Endothelial cell of umbilical vein (primary cell): ENCODE measurements around the gene ATP5PD. TPM values are rescaled to one million over a fixed set of nuclear protein-coding genes. Genes with fewer than 3 reads are reported as not detected.

ENCODE experiments used
- BruUV-seq: library from RNA; stranded (reverse); fragments of 400-500 nt; replicated peaks from 2 replicates; lab custom pipeline; 2021; lab: Mats Ljungman, UMichigan
- CTCF ChIA-PET: fragments of 300-600, 350-600 bp; sonication (Branson Sonifier 250); formaldehyde crosslinking; loops from one replicate; lab custom pipeline; 2021; ENCODE audit warnings: antibody characterized with exemption, inconsistent platforms; lab: Charles Lee
- POLR2A ChIA-PET: fragments of 300-600, 350-600 bp; sonication (Branson Sonifier 250); formaldehyde crosslinking; loops from one replicate; lab custom pipeline; 2021; ENCODE audit warnings: antibody characterized with exemption, inconsistent platforms; lab: Charles Lee
- DNase-seq: peaks from one replicate; pipeline ENCODE4 v3.0.0-alpha.2; 2011; ENCODE audit warnings: low read depth, low spot score
- FAIRE-seq: peaks from 2 replicates; lab custom pipeline; 2011; peaks lifted over from hg19 to GRCh38; lab: Jason Lieb, UNC
- H2AFZ ChIP-seq: 2 replicates; pipeline ENCODE4 v1.6.0; 2012; ENCODE audit warnings: low read depth, low read length, control low read depth, inconsistent platforms
- H3K27ac ChIP-seq: 2 replicates; pipeline ENCODE4 v1.5.1; 2011; ENCODE audit warnings: low read depth, mild to moderate bottlenecking, control low read depth, low read length, moderate library complexity; ENCODE audit not compliant: insufficient read depth
- H3K27me3 ChIP-seq, 2 experiments: 2 replicates each; pipeline versions ENCODE4 v1.6.0 to v1.6.1; 2011; ENCODE audit warnings: low read length in 2 of 2, mixed read lengths in 1 of 2; ENCODE audit not compliant: control insufficient read depth in 2 of 2, insufficient read depth in 2 of 2
- H3K36me3 ChIP-seq, 2 experiments: 2 replicates in 1 of 2; 3 replicates in 1 of 2; pipeline ENCODE4 v1.5.1; 2011; ENCODE audit warnings: low read length in 2 of 2, mild to moderate bottlenecking in 1 of 2, moderate library complexity in 1 of 2; ENCODE audit not compliant: control insufficient read depth in 2 of 2, insufficient read depth in 2 of 2; ENCODE audit errors: extremely low read depth in 1 of 2
- H3K4me1 ChIP-seq: 3 replicates; pipeline ENCODE4 v1.5.1; 2011; ENCODE audit warnings: mild to moderate bottlenecking, low read length; ENCODE audit not compliant: control insufficient read depth, insufficient read depth; ENCODE audit errors: extremely low read depth
- H3K4me2 ChIP-seq: 2 replicates; pipeline ENCODE4 v1.6.1; 2011; ENCODE audit warnings: low read length, control low read depth, mixed read lengths; ENCODE audit not compliant: insufficient read depth
- H3K4me3 ChIP-seq, 3 experiments: fragments of 200-600 bp in 1 of 3; sonication (generic), shearing (Covaris generic) in 1 of 3; replicated peaks in 1 of 3; 2 replicates each; pipeline ENCODE4 v1.5.1; 2011 to 2016; ENCODE audit warnings: control low read depth in 3 of 3, low read length in 3 of 3, mild to moderate bottlenecking in 2 of 3, inconsistent platforms in 1 of 3, low read depth in 1 of 3, moderate library complexity in 1 of 3; ENCODE audit not compliant: insufficient read depth in 1 of 3
- H3K79me2 ChIP-seq: 2 replicates; pipeline ENCODE4 v1.6.0; 2012; ENCODE audit warnings: low read length, inconsistent platforms; ENCODE audit not compliant: control insufficient read depth, insufficient read depth
- H3K9ac ChIP-seq: replicated peaks from 2 replicates; pipeline ENCODE3; 2011; ENCODE audit warnings: low read length, control low read depth; ENCODE audit not compliant: insufficient read depth; ENCODE audit errors: extremely low read depth
- H3K9me1 ChIP-seq: replicated peaks from 3 replicates; pipeline ENCODE4 v1.6.0; 2011; ENCODE audit warnings: mild to moderate bottlenecking, low read length; ENCODE audit not compliant: control insufficient read depth, insufficient read depth; ENCODE audit errors: extremely low read depth
- H3K9me3 ChIP-seq: replicated peaks from 2 replicates; pipeline ENCODE4 v1.5.1; 2012; ENCODE audit warnings: low read length, inconsistent platforms; ENCODE audit not compliant: control insufficient read depth, insufficient read depth
- H4K20me1 ChIP-seq: replicated peaks from 2 replicates; pipeline ENCODE3; 2011; ENCODE audit warnings: mild to moderate bottlenecking, low read length; ENCODE audit not compliant: control insufficient read depth, insufficient read depth; ENCODE audit errors: extremely low read depth
- CTCF ChIP-seq, 2 donors: IDR thresholded peaks; 1 replicate in 1 of 2; 2 replicates in 1 of 2; pipeline ENCODE4 v1.5.1; 2011; ENCODE audit warnings: low read length in 2 of 2, mild to moderate bottlenecking in 2 of 2, moderate library complexity in 2 of 2, control low read depth in 1 of 2, inconsistent platforms in 1 of 2, low read depth in 1 of 2; ENCODE audit not compliant: insufficient read depth in 1 of 2; ENCODE audit errors: extremely low read depth in 1 of 2
- EZH2 ChIP-seq: IDR thresholded peaks from 2 replicates; pipeline ENCODE4 v1.6.1; 2012; ENCODE audit warnings: borderline replicate concordance, low read depth, mild to moderate bottlenecking, moderate library complexity, low read length, inconsistent platforms; ENCODE audit not compliant: severe bottlenecking
- FOS ChIP-seq: IDR thresholded peaks from 2 replicates; pipeline ENCODE4 v1.6.1; 2011; ENCODE audit warnings: mild to moderate bottlenecking, low read length, moderate library complexity, borderline replicate concordance; ENCODE audit not compliant: insufficient read depth
- GATA2 ChIP-seq: IDR thresholded peaks from 2 replicates; pipeline ENCODE4 v1.7.0; 2011; ENCODE audit warnings: low read depth, mild to moderate bottlenecking, moderate library complexity, mixed read lengths, low read length; ENCODE audit not compliant: insufficient read length, insufficient read depth
- MAX ChIP-seq: IDR thresholded peaks from 2 replicates; pipeline ENCODE4 v1.6.1; 2011; ENCODE audit not compliant: insufficient read depth, insufficient read length
- MYC ChIP-seq: IDR thresholded peaks from one replicate; pipeline ENCODE4 v1.6.1; 2011; ENCODE audit warnings: mild to moderate bottlenecking, low read depth, low read length
- POLR2A ChIP-seq: IDR thresholded peaks from 2 replicates; pipeline ENCODE4 v1.6.1; 2012; ENCODE audit warnings: low read depth, mild to moderate bottlenecking, control low read depth, low read length
- POLR2AphosphoS5 ChIP-seq: IDR thresholded peaks from 2 replicates; pipeline ENCODE4 v1.6.1; 2012; ENCODE audit warnings: low read depth, mild to moderate bottlenecking, control low read depth, low read length, moderate library complexity; ENCODE audit not compliant: insufficient read depth
- dilution Hi-C: fragments of 300-500 bp; cut with MboI; formaldehyde crosslinking; loops from one replicate; pipeline ENCODE4 v1.15.0; 2019; ENCODE audit warnings: low sequenced_read_pairs; ENCODE audit not compliant: extremely low pct_ligation_motif_present
- intact Hi-C: fragments of 100-400 bp; cut with micrococcal nuclease; formaldehyde crosslinking; loops from one replicate; pipeline ENCODE4 v1.10.0; 2022
- polyA plus RNA-seq, 4 experiments: library from polyadenylated mRNA; depleted of rRNA in 3 of 4; stranded (reverse) in 3 of 4; unstranded in 1 of 4; fragments of >200 nt; gene quantifications; 2 replicates each; pipeline versions ENCODE4 v1.2.1 to v1.2.3, GENCODE V29; 2011 to 2012; ENCODE audit warnings: missing spikeins in 1 of 4
- total RNA-seq: library from RNA; stranded (reverse); gene quantifications from 2 replicates; pipeline ENCODE4 v1.2.3, GENCODE V29; 2021

Gene ATP5PD
- total and polyA plus RNA-seq, 2 donors (not counting 3 experiments of a cell fraction or from before 2014, with no cell fraction given): 182 to 200 TPM

DNA sequence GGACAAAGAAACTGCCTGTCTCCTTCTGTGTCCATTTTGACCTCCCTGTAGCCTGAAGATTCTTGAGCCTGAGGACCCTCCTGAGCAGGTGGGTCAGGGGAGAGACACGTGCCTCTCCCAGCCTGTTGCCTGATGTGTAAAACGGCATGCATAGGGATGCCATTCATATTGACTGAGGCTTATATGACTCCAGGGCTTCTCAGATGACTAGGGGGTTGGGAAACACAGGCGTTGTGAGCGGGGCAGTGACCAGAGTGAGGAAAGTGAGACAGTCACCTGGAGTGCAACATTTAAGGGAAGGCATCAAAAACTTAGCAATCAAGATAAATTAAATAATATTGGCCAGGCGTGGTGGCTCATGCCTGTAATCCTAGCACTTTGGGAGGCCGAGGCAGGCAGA, 35.9 kb upstream of the ATP5PD start:
- POLR2A ChIA-PET: no interaction called here
- CTCF ChIA-PET: interaction anchor here (1.0 to 4.4 kb wide), 5 partner anchors 8 to 31 kb away, joined by 3 to 19 read pairs (median 4); no protein-coding TSS in a partner anchor
- no TSS peak for BruUV-seq
- no peaks in the 10 kb centered on the region for H3K36me3 ChIP-seq
- no peaks in the 10 kb centered on the region for H4K20me1 ChIP-seq
- no peaks in the 10 kb centered on the region for H3K27me3 ChIP-seq
- DNase-seq (no peak), FAIRE-seq (no peak)
- intact Hi-C loops (no loop called here), dilution Hi-C loops (no loop called here)
- H3K4me1 ChIP-seq: peaks cover 27% of the 10 kb centered on the region
- H3K9ac ChIP-seq: no peak overlapping the region
- no peak overlapping the region for H3K4me3 ChIP-seq
- H3K9me3 ChIP-seq: no peaks in the 10 kb centered on the region
- no peak overlapping the region for H3K4me2 ChIP-seq
- no peak overlapping the region for H3K27ac ChIP-seq
- H2AFZ ChIP-seq: no peak overlapping the region
- TF ChIP-seq CTCF (IDR thresholded peaks at IDR 0.05; ENCODE audit: extremely low read depth in 1 of 2, insufficient read depth in 1 of 2, low read depth in 1 of 2, low read length in 2 of 2) (no peak), POLR2AphosphoS5 (no peak), MYC (no peak), POLR2A (no peak), GATA2 (no peak), MAX (no peak), FOS (no peak), EZH2 (no peak)
- no peaks in the 10 kb centered on the region for H3K9me1 ChIP-seq
- no peaks in the 10 kb centered on the region for H3K79me2 ChIP-seq
